Measurements from ENCODE around the gene DTL.

DTL gene

GRCh38 chr1:212089560-212090163 lies 54.1 kb downstream of the DTL start:
- Histone ChIP-seq H3K9ac (ENCODE audit: low read length) (no peak overlapping the region), H3K79me1 (replicated peaks; ENCODE audit: low read length, poor library complexity, severe bottlenecking) (peaks cover 9% of the 10 kb centered on the region), H2BK120ac (ENCODE audit: low read depth, low read length) (no peak overlapping the region), H3K23ac (ENCODE audit: low read length in 2 of 2) (no peak overlapping the region), H3K4me3 (ENCODE audit: insufficient read depth in 1 of 2, low read depth in 1 of 2, low read length in 2 of 2) (no peak overlapping the region), H2BK5ac (ENCODE audit: low read depth, low read length, poor library complexity, severe bottlenecking) (no peak overlapping the region), H3K4ac (ENCODE audit: low read depth in 1 of 2, low read length in 2 of 2) (no peak overlapping the region), H3K18ac (ENCODE audit: low read depth in 1 of 2, low read length in 2 of 2) (no peak overlapping the region), H4K91ac (ENCODE audit: low read length) (no peak overlapping the region), H3K9me3 (ENCODE audit: control insufficient read depth, low read length) (no peaks in the 10 kb centered on the region), H3K36me3 (ENCODE audit: control insufficient read depth in 1 of 2, insufficient read depth in 2 of 2, low read depth in 1 of 2, low read length in 2 of 2) (no peaks in the 10 kb centered on the region), H2BK15ac (ENCODE audit: low read depth, poor library complexity, severe bottlenecking) (no peak overlapping the region), H3K27ac (ENCODE audit: low read length, poor library complexity, severe bottlenecking) (no peak overlapping the region), H2AFZ (ENCODE audit: low read depth, low read length) (no peak overlapping the region), H3K4me1 (ENCODE audit: control insufficient read depth, insufficient read depth, low read depth, low read length) (no peaks in the 10 kb centered on the region), H4K8ac (ENCODE audit: low read length) (no peak overlapping the region), H3K4me2 (ENCODE audit: low read length, poor library complexity, severe bottlenecking) (no peak overlapping the region), H2AK5ac (ENCODE audit: low read length, severe bottlenecking) (no peak overlapping the region), H3K27me3 (ENCODE audit: control insufficient read depth in 1 of 2, insufficient read depth in 1 of 2, low read length in 2 of 2) (no peaks in the 10 kb centered on the region), H3K14ac (ENCODE audit: low read length in 2 of 2) (no peak overlapping the region), H2BK12ac (ENCODE audit: low read length in 2 of 2) (no peak overlapping the region)
- WGBS: 82% methylated on average over 2 of the region's 3 CpGs
- DNase-seq: no peak

- H3K9me3 ChIP-seq (ENCODE audit: control insufficient read depth, low read length): no peaks in the 10 kb centered on the region
- H2BK120ac ChIP-seq (ENCODE audit: low read depth, low read length): no peak overlapping the region
- no peaks in the 10 kb centered on the region for H3K4me1 ChIP-seq (ENCODE audit: control insufficient read depth, insufficient read depth, low read depth, low read length)
- H2AK5ac ChIP-seq (ENCODE audit: low read length, severe bottlenecking): no peak overlapping the region
- no peak overlapping the region for H3K9ac ChIP-seq (ENCODE audit: low read length)
- no peak overlapping the region for H2BK5ac ChIP-seq (ENCODE audit: low read depth, low read length, poor library complexity, severe bottlenecking)
- H3K14ac ChIP-seq (ENCODE audit: low read length in 2 of 2): no peak overlapping the region
- H3K4me3 ChIP-seq (ENCODE audit: insufficient read depth in 1 of 2, low read depth in 1 of 2, low read length in 2 of 2): no peak overlapping the region
- DNase-seq: no peak
- no peak overlapping the region for H4K91ac ChIP-seq (ENCODE audit: low read length)
- no peak overlapping the region for H3K27ac ChIP-seq (ENCODE audit: low read length, poor library complexity, severe bottlenecking)
- no peaks in the 10 kb centered on the region for H3K36me3 ChIP-seq (ENCODE audit: control insufficient read depth in 1 of 2, insufficient read depth in 2 of 2, low read depth in 1 of 2, low read length in 2 of 2)
- H3K27me3 ChIP-seq (ENCODE audit: control insufficient read depth in 1 of 2, insufficient read depth in 1 of 2, low read length in 2 of 2): no peaks in the 10 kb centered on the region
- H3K4me2 ChIP-seq (ENCODE audit: low read length, poor library complexity, severe bottlenecking): no peak overlapping the region
- H2BK15ac ChIP-seq (ENCODE audit: low read depth, poor library complexity, severe bottlenecking): no peak overlapping the region
- H3K4ac ChIP-seq (ENCODE audit: low read depth in 1 of 2, low read length in 2 of 2): no peak overlapping the region
- H2BK12ac ChIP-seq (ENCODE audit: low read length in 2 of 2): no peak overlapping the region
- no peak overlapping the region for H3K23ac ChIP-seq (ENCODE audit: low read length in 2 of 2)
- WGBS: 81% methylated on average over 3 of the region's 6 CpGs
- H4K8ac ChIP-seq (ENCODE audit: low read length): no peak overlapping the region
- H2AFZ ChIP-seq (ENCODE audit: low read depth, low read length): no peak overlapping the region
- H3K18ac ChIP-seq (ENCODE audit: low read depth in 1 of 2, low read length in 2 of 2): no peak overlapping the region
- peaks cover 9% of the 10 kb centered on the region for H3K79me1 ChIP-seq (replicated peaks; ENCODE audit: low read length, poor library complexity, severe bottlenecking)
Measured at GRCh38 chr1:212091438-212092121, 56.0 kb downstream of the DTL start.

GRCh38 chr1:212097360-212097759 lies 61.8 kb downstream of the DTL start:
- Histone ChIP-seq H3K4ac (ENCODE audit: low read depth in 1 of 2, low read length in 2 of 2) (no peak overlapping the region), H3K9me3 (ENCODE audit: control insufficient read depth, low read length) (peaks cover 8% of the 10 kb centered on the region), H3K4me1 (ENCODE audit: control insufficient read depth, insufficient read depth, low read depth, low read length) (no peaks in the 10 kb centered on the region), H3K4me3 (ENCODE audit: insufficient read depth in 1 of 2, low read depth in 1 of 2, low read length in 2 of 2) (no peak overlapping the region), H2BK15ac (ENCODE audit: low read depth, poor library complexity, severe bottlenecking) (no peak overlapping the region), H2BK5ac (ENCODE audit: low read depth, low read length, poor library complexity, severe bottlenecking) (no peak overlapping the region), H4K8ac (ENCODE audit: low read length) (no peak overlapping the region), H2AK5ac (ENCODE audit: low read length, severe bottlenecking) (no peak overlapping the region), H3K27me3 (ENCODE audit: control insufficient read depth in 1 of 2, insufficient read depth in 1 of 2, low read length in 2 of 2) (no peaks in the 10 kb centered on the region), H2BK12ac (ENCODE audit: low read length in 2 of 2) (no peak overlapping the region), H3K27ac (ENCODE audit: low read length, poor library complexity, severe bottlenecking) (no peak overlapping the region), H3K36me3 (ENCODE audit: control insufficient read depth in 1 of 2, insufficient read depth in 2 of 2, low read depth in 1 of 2, low read length in 2 of 2) (no peaks in the 10 kb centered on the region), H3K79me1 (replicated peaks; ENCODE audit: low read length, poor library complexity, severe bottlenecking) (peaks cover 14% of the 10 kb centered on the region), H3K9ac (ENCODE audit: low read length) (no peak overlapping the region), H2AFZ (ENCODE audit: low read depth, low read length) (no peak overlapping the region), H4K91ac (ENCODE audit: low read length) (no peak overlapping the region), H3K23ac (ENCODE audit: low read length in 2 of 2) (no peak overlapping the region), H3K4me2 (ENCODE audit: low read length, poor library complexity, severe bottlenecking) (no peak overlapping the region), H2BK120ac (ENCODE audit: low read depth, low read length) (no peak overlapping the region), H3K18ac (ENCODE audit: low read depth in 1 of 2, low read length in 2 of 2) (no peak overlapping the region), H3K14ac (ENCODE audit: low read length in 2 of 2) (no peak overlapping the region)
- no peak for DNase-seq
- WGBS: 100% methylated on average over 2 of the region's 2 CpGs

GRCh38 chr1:212098310-212098709 lies 62.8 kb downstream of the DTL start:
- H3K23ac ChIP-seq (ENCODE audit: low read length in 2 of 2): no peak overlapping the region
- H2BK12ac ChIP-seq (ENCODE audit: low read length in 2 of 2): no peak overlapping the region
- H3K27me3 ChIP-seq (ENCODE audit: control insufficient read depth in 1 of 2, insufficient read depth in 1 of 2, low read length in 2 of 2): no peaks in the 10 kb centered on the region
- no peak overlapping the region for H2AK5ac ChIP-seq (ENCODE audit: low read length, severe bottlenecking)
- no peak overlapping the region for H4K8ac ChIP-seq (ENCODE audit: low read length)
- H3K18ac ChIP-seq (ENCODE audit: low read depth in 1 of 2, low read length in 2 of 2): no peak overlapping the region
- H2BK5ac ChIP-seq (ENCODE audit: low read depth, low read length, poor library complexity, severe bottlenecking): no peak overlapping the region
- DNase-seq: no peak
- H3K9ac ChIP-seq (ENCODE audit: low read length): no peak overlapping the region
- no peak overlapping the region for H3K4me2 ChIP-seq (ENCODE audit: low read length, poor library complexity, severe bottlenecking)
- WGBS: 86% methylated on average over 9 of the region's 9 CpGs
- no peak overlapping the region for H3K14ac ChIP-seq (ENCODE audit: low read length in 2 of 2)
- H3K36me3 ChIP-seq (ENCODE audit: control insufficient read depth in 1 of 2, insufficient read depth in 2 of 2, low read depth in 1 of 2, low read length in 2 of 2): no peaks in the 10 kb centered on the region
- no peak overlapping the region for H3K4ac ChIP-seq (ENCODE audit: low read depth in 1 of 2, low read length in 2 of 2)
- no peak overlapping the region for H2BK120ac ChIP-seq (ENCODE audit: low read depth, low read length)
- H2AFZ ChIP-seq (ENCODE audit: low read depth, low read length): no peak overlapping the region
- no peak overlapping the region for H4K91ac ChIP-seq (ENCODE audit: low read length)
- peaks cover 12% of the 10 kb centered on the region for H3K79me1 ChIP-seq (replicated peaks; ENCODE audit: low read length, poor library complexity, severe bottlenecking)
- no peak overlapping the region for H3K4me3 ChIP-seq (ENCODE audit: insufficient read depth in 1 of 2, low read depth in 1 of 2, low read length in 2 of 2)
- H3K9me3 ChIP-seq (ENCODE audit: control insufficient read depth, low read length): peaks cover 8% of the 10 kb centered on the region
- H3K27ac ChIP-seq (ENCODE audit: low read length, poor library complexity, severe bottlenecking): no peak overlapping the region
- no peak overlapping the region for H2BK15ac ChIP-seq (ENCODE audit: low read depth, poor library complexity, severe bottlenecking)
- H3K4me1 ChIP-seq (ENCODE audit: control insufficient read depth, insufficient read depth, low read depth, low read length): no peaks in the 10 kb centered on the region

Data from mesenchymal stem cell (in vitro differentiated cells and primary cell).